NCI-H1105 treated with DMSO at 0.1 percent for 48 hours (cell line): ENCODE results near the gene STOX2.

ENCODE experiments used
- DNase-seq: peaks from one replicate; lab custom pipeline; 2025; lab: John Stamatoyannopoulos, UW

Gene STOX2

DNA sequence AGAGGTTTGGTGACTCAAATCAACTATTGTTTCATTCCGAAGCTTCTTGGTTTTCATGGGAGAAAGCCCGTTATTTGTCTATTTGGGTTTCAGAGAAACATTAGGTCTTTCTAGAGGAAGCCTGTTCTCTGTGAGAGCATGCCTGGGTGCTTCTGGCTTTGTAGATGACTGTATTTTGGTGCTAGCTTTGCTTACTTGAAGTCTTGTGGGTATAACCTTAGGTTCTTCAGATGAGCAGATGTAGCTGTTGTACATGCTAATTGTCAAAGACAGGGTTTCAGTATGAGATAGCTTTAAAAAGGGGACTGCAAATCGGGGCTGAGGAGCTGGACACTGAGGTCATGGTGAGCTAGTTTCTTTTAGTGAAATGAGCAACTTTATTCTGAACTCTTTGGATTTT is 7.9 kb upstream of the STOX2 start:
- DNase-seq: no peak

DNA sequence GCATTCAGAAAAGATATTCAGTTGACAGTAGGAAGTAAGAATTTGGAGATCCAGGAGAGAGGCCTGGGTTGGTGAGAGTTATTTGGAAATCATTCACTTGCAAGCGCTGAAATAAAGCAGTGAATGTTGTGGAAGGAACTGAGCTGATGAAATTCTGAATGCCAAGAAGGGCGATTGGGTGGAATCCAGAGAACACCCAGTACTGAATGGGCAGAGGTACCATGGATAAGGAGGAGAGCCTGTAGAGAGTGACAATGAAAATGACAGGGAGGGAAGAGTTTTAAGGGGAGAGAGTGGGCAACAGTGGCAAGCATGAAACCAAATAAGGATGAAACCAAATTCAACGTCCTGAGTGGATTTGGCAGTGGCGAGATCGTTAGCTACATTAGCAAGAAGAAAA is 6.7 kb upstream of the STOX2 start:
- DNase-seq: no peak

DNA sequence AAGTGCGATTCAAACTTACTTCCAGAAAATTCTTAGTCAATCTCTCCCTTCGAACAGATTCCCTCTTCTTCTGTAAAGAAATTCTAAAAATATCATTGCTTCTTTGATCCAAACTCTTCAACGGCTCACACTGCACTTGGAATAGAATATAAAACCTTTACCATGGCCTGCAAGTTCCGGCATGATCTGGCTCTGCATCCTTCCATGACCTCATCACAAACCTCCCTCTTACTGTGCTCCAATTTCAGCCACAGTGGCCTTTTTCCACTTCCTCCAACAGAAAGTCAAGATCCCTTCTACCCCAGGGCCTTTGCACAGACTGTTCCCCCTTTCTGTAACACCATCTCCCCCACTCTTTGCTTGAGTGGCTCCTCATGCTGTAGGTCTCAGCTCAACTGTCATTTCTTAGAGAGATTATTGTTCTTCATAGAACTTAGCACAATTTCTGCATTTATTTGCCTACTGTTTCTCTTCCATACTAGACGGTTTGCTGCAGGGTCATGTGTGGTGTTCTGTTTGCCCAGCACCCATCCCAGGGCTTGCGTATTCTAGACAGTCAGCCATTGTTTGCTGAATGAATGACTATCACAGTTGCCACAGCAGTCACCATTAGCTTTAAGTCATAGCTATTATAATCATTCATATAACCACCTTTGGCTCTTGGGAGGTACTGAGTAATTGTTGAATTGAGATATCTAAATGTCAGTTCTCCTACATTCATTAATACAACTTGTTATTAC is 1.9 kb upstream of the STOX2 start:
- DNase-seq: no peak

DNA sequence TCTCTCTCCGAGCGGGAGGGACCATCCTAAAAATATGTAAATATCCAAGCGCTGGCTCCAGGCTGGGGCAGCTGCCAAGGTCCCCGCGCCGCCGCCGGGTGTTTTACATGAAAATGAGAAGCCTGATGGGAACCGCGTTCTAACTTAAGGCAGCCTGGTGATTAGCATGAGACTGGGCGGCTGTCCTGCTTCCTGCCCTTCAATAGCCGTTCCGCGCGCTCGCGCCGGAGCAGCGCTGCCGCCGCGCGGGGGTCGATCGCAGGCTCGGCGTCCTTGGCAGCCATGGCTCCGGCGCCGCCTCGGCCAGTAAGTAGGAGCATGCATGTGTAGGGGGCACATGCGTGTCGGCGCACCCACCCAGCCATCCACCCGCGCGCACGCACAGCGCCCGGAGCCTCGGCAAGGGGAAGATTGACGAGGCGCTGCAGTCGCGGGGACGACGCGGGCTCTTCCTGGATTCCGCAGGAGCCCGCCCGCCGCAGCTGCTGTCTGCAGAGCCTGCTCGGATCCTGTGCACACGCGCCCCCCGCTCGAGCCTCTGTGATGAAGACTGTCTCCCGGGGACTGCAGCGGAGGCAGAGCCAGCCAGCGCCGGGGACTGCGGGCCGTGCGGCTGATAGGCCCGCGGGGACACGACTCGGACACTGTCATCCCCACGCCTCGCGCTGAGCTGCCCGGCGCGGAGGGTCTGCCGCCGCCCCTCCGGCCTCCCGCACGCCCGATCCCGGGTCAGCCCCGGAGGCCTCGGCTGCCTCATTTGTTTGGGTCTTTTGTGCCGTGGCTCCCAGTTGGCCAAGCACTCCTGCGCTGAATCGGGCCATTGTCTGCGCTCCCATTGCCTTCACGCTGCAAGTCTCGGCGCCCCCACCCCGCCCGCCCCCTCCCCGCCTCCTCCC is 734 bp downstream of the STOX2 start:
- DNase-seq: peak; percentile 32

DNA sequence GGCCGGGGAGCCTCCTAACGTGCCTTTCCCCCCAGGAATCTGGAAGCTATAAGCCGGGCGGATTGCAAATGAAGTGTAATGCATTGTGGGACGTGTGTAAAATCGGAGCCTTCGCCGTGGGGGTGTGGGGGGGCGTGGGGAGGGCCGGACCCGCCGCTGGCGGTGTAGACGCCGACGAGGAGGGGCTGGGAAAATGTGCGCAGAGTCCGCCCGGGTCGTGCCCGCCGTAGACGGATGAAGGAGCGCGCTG is 1.3 kb downstream of the STOX2 start:
- DNase-seq: no peak

DNA sequence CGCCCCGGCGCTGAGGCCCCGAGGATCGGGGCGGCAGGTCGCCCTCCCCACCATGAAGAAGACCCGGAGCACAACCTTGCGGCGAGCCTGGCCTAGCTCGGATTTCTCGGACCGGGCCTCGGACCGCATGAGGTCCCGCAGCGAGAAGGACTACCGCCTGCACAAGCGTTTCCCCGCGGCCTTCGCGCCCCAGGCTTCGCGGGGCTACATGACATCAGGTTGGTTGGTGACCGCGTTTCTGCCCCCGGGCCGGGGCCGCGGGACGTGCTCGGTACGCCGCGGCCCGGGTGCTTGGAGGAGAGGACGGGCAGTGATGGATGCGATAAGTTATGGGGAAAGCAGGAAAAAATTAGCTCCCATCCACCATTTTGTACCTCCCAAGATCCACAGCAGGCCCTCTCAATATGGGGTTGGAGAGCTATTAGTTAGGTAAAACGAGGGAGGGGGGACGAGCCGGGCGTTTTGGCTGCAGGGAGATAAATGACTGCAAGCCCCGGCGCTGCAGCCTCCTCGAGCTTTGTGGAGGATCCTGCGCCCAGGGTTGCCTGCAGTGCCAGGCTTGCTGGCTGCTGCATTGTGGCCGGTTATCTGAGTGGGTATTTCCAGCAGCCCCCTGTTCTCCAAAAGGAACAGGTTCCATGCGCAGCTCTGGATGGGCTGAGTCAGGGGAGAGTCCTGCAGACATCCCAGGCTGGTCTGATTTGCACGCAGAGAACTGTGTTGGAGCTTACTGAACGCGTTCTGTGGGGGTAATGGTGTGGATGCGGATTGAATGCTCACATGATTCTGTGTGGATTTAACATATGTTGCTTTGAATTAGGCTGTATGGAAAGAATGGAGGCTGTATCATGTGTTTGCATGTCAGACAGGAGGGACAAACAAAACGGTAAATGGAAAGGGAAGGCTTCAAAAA is 1.9 kb downstream of the STOX2 start:
- DNase-seq: no peak

DNA sequence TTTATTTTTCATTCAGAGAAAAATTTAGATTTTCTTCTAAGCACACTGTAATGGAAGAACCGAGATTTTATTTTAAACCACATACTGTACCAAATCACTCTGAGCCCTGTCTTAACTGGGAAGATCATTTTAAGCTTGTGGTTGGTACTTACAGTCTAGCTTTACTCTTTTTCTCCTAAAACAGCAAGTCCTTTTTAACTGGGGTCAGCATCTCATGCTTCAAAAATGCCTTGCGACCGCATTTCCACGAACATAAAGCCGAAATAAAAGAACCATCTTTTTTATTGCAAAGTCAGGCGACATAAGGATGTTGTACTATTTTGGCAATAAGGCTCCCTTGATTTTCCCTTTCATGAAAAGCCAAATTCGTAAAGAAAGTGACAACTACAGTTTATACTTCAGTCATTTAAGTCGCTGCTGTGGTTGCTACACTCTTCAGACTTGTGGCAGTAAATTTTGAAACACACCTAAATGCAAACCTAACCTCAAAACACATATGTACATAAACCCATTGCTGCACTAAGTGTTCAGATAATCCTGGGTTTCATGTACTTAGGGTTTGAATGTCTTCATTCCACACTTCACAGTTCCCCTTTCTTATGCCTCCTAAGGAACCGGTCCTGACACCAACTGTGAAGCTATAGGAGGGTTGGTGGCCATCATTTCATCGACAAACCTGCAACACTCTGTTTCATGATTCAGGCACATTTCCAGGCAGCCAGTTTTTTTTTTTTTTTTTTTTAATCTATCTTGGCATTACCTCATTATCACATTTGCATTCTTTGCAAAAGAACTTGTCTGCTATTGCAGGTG is 3.0 kb downstream of the STOX2 start:
- DNase-seq: no peak

DNA sequence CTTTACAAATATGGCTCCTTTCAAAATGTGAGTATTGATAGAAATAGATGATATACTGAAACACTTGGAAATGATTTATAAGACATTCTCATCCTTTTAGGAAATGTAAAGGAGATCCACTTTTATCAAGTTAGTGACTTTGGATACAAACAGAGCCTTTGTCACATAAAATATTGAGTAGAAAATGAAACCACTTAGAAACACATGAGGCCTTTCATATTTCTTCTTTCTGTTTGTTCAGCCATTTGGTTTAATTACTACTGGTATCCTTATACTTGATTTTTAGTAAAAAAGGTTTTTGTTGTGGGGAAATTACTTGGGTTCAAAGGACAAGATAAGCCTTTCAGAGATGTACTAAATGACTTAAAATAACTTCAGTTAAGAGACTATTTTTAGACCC is 4.1 kb downstream of the STOX2 start:
- DNase-seq: no peak

DNA sequence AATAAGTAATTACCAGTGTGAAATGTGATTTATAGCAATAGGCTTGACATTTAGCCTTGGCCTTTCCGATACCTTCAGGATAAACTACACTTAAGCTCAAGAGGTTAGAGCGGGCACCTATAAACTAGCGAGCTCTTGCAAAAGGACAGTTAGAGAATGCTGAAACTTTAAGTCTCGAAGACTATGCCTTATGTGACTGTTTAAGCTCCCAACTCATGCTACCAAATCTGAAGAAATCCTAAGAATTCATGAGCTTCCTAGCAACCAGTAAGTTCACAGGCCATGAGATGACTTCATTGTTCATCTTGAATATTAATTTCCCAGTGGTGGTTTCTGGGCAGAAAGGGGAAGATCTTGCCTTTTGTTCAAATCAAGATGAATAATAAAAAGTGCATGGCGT is 4.7 kb downstream of the STOX2 start:
- DNase-seq: no peak

DNA sequence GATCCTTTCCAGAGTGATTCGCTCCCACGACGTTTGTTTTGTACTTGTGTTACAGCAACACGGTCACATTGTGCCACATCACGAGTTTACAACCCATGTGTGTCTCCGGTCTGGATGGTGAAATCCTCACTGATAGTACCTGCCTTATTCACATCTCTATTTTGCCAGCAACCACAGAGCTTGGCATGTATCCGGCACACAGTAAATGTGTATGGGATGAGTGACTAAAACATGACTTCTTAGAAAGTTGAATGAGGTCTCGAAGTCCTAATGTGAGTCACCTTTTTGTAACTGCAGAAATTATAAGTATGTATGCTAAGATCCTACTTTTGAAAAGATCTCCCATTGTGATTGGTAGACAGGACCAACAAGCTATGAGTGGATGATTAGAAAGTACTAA is 7.5 kb downstream of the STOX2 start:
- no peak for DNase-seq

DNA sequence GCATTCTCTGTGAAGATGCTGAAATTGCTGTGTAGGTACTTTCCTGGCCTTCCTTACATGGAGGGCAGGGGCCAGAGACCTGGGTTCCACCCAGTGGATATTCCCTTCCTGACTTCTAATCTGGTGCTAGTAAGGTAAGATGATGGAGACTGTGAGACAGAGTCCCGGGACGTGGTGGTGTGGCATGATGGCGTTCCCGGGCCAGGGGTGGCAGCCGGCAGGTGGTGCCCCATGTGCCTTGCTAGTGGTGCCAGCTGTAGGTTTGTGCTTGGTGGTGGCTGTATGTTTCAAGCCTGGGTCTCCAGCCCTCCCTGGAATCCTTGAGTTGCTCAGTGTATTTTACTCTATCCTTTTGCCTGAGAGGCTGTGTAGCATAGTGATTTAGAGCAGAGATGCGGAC is 10.9 kb downstream of the STOX2 start:
- DNase-seq: no peak

DNA sequence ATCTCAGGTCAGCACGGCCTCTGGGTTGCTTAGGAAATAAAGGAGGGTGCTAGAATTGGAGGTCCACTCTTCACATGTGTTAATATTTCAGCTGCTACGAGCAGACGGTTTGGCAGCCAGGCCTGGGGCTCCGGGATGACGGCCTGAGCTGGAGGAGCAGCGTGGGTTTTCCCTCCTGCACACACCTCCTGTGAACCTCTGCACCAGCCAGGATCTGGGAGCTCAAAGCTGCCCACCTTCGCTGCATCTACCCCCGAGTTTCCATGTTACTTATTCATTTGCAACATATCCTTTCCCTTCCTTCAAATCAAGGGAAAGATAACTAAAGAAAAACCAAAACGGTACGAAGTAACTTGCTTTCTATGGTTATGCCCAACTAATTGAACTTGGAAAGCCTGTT is 13.6 kb downstream of the STOX2 start:
- no peak for DNase-seq

DNA sequence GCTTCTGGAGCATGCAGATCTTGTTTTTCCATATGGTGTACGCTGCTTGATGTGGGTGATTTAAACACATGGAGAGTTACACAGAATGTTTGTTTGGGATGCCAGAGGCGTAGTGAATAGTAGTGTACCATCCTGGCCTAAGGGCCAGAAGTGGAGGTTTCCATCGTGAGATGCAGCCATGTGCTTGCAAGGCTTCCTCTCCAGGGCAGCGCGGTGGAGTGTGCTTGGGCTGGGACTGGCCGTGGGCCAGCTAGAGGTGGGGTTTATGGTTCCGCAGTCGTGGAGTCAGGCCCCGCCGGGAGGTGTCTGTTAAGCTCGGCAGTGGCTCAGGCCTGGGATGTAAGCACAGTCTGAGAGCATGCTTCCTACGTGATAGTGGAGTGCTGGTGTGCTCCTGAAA is 14.0 kb downstream of the STOX2 start:
- no peak for DNase-seq

DNA sequence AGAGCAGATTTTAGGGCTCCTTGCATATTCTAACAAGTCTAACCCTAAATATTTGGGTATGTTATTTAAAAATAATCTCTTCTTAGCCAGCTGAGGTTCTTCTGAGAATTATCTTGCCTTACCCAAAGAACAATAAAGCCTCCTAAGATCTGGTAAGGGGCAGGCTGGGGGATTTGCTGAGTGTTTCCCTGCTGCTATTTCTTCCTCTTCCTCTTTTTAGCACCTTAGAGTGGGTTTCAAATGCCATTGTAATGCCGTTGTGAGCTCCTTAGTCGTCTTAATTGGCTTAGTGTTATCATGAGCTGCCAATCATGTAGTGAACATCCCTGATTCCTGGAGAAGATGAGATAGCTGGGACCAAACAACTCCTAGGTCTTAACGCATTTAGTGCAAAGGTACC is 15.4 kb downstream of the STOX2 start:
- DNase-seq: no peak

DNA sequence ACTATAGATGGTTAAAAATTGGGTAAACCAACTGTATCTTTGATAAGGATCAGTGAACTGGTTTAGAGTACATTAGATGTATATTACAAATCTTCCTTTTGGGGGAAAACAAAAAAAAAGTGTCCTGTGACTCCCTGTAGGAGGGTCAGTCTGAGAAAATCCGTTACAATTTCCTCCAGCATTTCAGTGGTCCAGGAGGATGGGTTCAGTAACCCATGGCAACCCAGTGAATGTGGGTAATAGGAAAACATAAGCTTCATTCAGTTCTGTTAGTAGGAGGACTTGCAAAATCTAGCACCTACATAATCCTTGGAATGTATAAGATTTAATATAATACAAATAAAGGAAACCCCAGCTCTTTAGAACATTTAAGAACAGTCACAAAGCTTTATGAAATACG is 16.2 kb downstream of the STOX2 start:
- no peak for DNase-seq

DNA sequence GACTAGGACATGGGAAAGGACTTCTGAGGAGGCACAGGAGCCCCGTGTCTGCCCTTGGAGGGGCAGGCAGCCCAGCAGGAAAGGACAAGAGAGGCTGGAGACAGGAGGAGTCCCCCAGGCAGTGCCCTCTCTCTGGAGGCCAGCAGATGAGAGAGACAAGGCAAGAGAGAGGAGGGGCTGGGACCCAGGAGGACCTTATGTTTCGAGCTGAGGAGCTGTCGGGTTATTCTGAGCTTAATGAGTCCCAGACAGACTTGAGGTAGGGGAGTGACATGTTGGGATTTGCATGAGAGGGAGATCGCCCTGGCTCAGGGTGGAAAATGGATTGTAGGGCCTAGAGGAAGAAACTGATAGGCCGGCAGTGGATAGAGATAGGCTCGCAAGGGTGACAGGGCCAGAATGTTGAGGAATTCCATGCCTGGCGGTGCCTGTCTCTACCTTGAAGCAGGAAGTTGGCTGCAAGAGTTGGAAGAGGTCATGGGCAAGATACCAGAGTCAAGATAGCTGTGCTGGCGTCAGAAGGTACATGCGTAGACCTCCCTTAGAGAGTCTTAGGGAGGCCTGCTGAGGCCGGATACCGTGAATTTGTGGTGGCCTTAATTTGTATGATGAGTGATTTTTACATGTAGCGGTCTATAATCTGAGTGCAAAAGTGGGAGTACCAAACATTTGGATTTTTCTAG is 19.4 kb downstream of the STOX2 start:
- DNase-seq: no peak

DNA sequence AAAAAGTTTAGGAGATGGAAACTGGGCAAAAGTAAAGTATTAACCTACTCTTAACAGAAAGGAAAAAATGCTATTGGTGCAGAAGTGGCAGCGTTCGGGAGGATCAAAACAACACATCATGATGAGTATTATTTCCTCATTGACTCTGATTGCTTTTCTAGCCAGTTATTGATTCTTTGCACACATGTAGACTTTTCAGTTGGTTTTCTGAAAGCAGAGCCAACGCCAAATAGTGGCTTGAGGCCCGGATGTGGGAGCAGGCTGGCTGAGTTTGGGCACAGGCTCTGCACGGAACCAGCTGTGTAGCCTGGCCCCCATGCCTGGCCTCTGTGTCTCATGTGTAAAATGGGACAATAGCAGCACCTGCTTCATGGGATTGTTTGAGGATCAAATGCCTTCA is 21.8 kb downstream of the STOX2 start:
- no peak for DNase-seq

DNA sequence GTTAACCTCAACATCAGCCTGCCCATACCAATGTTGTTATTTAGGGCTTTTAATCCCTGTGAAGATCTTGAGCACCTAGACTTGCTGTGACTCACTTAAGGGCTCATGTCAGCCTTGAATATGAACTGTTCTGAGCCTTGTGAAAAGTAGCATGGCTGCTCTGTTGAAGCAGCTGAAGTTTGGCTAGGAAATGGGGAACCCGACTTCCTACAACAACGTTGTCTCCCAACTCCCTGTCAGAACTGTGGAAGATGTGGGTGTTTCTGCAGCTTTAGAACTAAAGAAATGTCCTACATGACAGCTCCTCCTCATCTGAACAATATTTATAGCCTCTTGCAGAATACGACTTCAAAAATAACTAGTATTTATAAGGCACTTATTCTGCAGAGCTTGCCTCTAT is 27.5 kb downstream of the STOX2 start:
- no peak for DNase-seq

DNA sequence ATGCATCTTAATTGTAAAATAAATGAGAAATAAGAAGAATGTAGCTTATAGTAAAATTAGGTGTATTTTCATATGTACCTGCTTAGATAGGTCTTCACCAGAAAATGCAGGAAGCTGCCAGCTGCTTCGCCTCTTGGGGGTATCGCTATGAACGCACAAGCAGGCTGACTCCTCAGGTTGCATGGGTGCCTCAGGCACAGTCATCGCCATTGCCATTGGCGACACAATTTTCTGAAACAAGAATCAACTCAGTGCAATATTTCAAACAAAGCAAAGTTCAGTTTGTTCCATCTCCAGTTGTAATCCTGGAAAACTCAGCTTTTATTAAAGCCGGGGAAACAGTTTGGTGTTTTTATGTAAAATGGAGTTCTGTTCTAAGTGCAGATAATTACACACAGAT is 29.7 kb downstream of the STOX2 start:
- no peak for DNase-seq

DNA sequence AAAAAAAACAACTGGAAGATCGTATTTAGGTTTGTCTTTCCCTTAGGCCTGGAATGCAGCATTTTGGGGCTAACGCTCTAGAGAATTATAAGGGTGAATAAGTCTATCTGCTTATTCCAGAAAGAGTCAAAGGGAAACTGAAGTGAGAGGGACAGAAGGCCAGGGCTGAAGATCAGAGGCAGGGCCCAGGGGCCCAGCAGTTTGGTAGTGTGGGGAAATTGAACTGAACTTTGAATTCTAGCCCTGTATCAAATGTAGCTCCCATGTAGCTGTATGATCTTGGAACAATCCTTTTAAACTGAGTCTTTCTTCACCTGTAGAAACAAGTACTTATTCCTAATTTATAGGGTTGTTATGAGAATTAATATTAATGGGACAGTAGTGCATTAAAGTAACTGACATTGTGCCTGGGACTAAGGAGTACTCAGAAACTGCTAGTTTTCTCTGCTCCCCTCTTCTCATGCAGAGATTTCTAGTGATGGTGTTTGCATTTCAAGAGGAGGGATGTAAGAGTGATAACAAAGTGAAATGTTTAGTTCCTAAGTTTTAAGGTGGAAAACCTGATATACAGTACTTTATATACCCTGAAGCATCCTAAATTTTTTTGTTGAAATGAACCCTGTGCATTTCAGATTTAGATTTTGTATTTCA is 30.4 kb downstream of the STOX2 start:
- no peak for DNase-seq

DNA sequence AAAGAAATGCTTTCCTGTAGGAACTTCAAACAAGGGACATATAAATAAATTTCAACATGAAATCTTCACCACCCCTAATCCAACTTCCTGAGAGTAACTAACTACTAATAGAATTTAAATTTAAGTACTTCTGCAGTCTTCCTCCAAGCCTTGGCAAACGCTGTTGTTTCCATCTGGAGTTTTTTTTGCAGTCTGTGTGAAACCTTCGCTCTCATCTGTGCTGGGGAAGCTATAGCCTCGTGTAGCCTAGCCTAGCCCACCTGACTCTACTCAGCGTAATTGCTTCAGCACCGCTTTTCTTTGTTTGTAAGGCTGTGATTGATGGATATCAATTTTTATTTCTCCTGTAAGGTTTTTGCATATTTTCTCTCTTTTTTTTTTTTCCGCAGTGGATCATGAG is 30.9 kb downstream of the STOX2 start:
- no peak for DNase-seq
